Stimulated activated CD4-positive, alpha-beta T cell treated with anti-CD3 and anti-CD28 coated beads, Interleukin-1b, Interleukin-23, amount 100 ng/mL, for 1 hour (primary cell): ENCODE measurements around the gene GALNT6.
"Not testable (repeated sequence)": the region's sequence is repeated elsewhere in the genome, so short reads cannot be mapped to it uniquely, and the experiment has no call there.

Source experiments
- DNase-seq, 2 donors: peaks; one replicate each; pipeline ENCODE4 v3.0.0-alpha.2; 2020; ENCODE audit warnings: low read depth in 2 of 2

The GALNT6 gene

DNA sequence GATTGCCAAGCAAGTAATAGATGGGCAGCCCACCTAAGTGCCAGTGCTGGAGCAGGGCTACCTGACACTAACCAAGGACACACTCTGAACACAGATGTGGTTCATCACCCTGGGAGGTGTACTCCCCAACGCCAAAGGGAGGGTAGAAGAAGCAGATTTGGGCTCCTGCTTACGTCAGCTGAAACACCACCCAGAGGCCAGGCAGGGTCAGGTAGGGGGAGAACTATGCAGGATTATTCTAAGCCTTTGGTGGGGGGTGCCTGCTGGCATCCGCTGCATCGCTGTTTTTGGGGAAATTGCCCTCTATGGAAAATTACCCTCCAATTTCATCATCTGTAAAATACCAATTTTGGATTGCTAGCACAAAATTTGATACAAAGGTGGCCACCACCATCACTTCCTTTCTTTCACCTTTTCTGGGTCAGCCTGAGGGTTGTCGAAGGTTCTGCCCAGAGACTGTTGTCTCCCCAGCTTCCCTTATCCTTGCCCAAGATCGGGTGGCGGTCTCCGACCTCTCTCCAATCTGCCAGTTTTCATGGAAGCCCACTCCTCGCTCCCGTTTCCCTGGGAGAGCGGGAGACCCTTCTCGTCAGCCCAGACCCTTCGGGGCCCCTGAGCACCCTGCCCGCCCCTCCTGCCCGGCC lies 67.8 kb downstream of the GALNT6 start:
- DNase-seq, result no peak

DNA sequence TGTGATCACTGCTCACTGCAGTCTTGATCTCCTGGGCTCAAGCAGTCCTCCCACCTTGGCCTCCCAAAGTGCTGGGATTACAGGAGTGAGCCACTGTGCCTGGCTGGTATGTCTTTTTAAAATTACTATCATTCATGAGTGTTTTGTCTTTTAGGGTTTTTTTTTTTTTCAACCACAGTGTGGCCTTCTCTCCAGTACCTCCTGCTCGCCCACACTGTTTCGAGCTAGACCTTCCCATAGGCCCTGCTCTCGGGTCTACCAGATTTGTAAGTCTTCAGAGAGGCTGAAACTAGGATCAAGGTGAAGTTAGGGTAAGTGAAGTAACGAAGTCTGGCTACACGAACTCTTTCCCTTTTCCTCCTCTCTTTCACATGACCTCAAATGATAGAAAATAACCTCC lies 68.8 kb downstream of the GALNT6 start:
- no peak for DNase-seq

DNA sequence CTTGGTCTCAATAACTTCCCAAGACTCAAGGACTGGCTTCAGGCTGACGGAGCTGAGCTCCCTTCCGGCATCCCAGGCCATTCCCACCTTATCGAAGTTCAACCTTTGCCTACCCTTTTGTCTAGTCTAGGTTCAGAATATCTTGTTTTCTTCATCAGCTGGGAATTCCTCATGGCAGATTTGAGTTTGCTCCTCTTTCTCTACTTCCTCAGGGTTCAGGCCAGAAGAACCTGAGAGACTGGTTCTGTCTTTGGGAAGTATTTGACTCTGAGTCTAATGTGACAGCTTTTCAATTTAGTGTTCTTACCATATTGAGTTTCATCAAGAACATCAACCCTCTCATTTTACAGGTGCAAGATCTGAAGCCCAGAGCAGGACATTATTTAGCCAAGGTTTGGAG lies 69.3 kb downstream of the GALNT6 start:
- DNase-seq, result no peak

DNA sequence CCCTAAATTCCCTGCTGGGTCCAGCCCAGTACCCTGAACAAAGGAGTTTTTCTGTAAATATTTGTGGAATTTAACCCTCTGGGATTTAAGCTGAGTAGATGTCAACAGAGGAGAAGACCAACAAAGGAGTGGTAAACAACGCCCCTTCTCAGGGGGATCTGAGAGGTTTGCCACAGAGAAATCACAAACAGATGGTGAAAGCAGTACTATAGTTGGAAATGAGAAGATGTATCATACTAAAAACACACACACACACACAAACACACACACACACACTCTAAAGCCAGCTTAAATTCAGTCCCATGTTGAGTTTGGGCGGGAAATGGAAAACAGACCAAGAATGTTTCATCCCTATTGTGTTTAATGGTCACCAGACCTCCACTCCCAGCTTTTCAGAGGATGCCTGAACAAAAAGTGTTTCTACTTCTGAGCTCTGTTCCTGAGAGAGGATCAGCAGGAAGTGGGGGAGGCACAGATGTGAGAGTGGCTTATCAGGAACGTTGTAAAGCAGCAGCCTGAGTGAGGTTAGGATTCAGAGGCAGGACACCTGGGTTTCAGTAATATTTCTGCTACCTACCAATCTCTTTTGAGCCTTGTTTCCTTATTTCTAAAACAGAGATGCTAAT lies 70.4 kb downstream of the GALNT6 start:
- DNase-seq, result no peak

DNA sequence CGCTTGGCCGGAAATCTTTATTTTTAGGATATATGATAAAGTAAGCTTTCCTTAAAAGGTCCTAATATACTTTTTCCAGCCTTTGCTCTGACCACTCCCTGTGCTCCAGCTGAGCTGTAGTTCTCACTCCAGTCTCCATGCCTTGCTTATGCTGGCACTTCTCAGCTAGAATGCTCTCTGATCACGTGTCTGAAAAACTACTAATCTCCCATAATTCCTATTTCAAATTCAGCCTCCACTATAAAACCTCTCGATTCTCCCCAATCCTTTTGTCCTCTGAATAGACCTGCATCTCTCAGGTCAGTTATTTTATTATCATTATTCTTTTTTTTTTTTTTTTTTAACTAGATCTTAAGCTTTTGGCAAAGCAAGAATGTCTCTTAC lies 70.9 kb downstream of the GALNT6 start:
- DNase-seq, result no peak

DNA sequence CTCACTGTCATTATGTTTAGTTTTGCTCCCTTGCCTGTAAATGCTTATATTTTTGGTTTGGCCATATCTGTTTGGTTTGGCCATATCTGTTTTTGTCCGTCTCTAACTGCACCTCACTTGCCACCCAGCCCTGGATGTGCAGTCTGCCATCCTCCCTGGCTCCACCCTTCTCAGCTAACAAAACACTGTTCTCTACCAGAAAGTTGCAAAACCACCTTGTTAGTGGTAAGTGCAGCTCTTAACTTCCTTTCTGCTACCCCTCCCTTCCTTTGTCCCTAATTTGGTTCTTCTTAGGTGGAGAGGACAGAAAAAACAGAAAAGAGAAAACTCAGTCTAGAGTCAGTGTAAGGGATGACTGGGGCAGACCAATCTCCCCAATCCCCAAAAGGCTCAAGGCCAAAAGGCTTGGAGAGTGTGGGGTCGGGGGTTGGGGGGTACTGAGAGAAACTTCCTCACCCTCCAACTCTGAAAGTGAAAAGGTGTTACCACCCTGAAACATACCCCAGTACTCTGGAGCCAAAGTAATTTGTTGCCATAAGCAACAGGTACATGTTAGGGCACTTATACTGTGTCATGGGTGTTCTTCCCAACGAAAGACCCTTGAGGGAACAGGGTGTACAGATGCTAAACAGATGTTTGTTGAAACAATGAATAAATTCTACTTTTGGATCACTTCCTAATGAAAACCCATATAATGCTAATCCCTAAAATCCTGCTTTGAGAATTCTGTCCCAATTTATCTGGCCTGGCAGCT lies 72.2 kb downstream of the GALNT6 start:
- no peak for DNase-seq

DNA sequence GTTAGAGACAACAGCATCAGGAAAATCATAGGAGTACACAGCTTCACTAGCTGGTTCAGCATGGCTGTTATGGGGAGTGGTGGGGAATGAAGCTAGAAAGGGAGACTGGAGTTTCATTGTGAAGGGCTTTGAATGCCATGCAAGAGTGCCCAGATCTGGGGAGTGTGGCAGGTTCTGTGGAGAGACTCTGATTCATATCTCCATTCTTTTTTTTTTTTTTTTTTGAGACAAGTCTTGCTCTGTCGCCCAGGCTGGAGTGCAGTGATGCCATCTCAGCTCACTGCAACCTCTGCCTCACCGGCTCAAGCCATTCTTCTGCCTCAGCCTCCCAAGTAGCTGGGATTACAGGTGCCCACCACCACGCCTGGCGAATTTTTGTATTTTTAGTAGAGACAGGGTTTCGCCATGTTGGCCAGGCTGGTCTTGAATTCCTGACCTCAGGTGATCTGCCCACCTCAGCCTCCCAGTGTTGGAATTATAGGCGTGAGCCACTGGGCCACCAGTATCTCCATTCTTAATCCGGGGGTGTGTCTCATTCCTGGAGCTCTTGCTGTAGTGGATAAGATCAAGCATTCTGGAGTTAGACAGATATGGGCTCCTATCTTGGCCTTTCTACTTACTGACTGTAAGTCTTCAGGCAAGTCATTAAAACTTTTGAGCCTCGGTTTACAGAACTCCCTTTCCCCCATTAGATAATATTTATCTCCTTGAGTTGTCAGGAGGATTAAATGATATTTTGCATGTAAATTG lies 73.0 kb downstream of the GALNT6 start:
- DNase-seq, result not testable (repeated sequence)

DNA sequence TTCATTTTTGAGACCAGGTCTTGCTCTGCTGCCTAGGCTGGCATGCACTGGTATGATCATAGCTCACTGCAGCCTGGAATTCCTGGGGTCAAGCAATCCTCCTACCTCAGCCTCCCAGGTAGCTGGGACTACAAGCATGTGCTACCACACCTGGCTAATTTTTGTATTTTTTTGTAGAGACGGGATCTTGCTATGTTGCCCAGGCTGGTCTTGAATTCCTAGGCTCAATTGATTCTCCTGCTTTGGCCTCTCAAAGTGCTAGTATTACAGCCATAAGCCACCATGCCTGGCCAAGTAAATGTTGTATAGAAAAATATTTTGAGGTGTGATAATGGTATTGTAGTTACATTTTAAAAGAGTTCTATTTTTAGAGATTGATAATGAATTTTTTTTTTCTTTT lies 79.8 kb downstream of the GALNT6 start:
- no peak for DNase-seq

DNA sequence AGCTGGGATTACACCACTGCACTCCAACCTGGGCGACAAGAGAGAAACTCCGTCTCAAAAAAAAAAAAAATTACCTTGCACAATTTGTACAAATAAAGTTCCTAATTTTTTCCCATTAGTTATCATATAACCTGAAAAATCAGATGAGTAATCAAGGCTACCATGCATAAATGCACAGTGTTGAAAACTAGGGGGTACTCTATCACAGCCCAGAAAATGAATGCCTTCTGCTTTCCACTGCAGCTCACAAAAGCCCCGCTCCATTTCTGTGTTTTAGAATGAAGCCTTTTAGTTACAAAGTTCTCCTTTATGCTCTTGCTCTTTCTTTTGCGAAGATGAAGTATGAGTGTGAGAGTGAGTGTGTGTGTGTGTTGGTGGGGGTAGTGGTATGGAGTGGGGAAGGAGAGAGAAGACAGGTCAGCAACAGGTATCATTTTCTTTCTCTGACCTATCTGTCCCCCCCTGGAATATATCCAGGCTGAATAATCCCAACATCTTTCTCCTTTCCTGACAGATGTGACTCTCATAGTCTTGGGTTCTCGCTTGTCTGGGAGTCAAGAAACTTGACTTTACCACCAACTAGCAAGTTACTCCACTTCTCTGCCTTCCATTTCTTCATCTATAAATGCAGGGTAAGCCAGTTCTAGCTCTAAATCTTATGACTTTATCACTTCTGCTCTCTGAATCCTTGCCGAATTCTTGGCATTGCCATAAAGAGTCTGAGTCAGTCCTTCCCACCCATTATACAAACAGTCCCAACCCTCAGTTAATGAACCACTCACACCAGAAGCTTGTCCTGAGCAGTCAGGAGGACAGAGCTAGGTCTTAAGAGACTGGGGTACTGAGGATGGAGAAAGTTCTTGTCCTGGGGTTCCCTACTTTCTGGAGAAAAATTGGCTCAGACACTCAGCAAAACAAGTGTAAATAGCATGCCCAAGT lies 83.3 kb downstream of the GALNT6 start:
- DNase-seq, result no peak

DNA sequence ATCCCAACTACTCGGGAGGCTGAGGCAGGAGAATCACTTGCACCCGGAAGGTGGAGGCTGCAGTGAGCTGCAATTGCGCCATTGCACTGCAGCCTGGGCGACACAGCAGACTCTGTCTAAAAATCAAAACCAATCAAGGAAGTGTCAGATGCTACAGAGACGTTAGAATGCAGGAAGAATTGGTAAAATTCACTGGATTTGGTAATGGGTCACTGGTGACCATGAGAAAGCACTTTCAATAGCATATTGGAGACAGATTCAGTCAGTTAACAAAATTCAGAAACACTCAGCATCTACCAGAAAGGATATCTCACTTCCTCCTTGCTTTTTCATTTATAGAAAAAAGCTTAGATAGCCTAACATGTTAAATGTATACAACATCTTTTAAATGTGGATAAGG lies 84.7 kb downstream of the GALNT6 start:
- no peak for DNase-seq
